DOHH2 (cell line): ENCODE results near the gene CCDC144A.
"Not testable (repeated sequence)": the region's sequence is repeated elsewhere in the genome, so short reads cannot be mapped to it uniquely, and the experiment has no call there.

ENCODE experiments used
- CTCF ChIP-seq: fragments of 200-600 bp; sonication (generic); IDR thresholded peaks from one replicate; pipeline ENCODE4 v1.5.1; 2014; ENCODE audit warnings: antibody characterized with exemption, mild to moderate bottlenecking, low read depth, low read length; ENCODE audit not compliant: poor library complexity, severe bottlenecking
- EZH2phosphoT487 ChIP-seq: fragments of 200-600 bp; sonication (generic); IDR thresholded peaks from 2 replicates; pipeline ENCODE4 v1.6.1; 2017; ENCODE audit warnings: borderline replicate concordance, mild to moderate bottlenecking, antibody characterized with exemption, low read length, moderate library complexity, mixed read lengths

GRCh38 chr17:16790313-16790871 lies 100.4 kb downstream of the CCDC144A start:
- TF ChIP-seq CTCF, EZH2phosphoT487: not testable (repeated sequence)
